Peyer's patch (tissue), 4 donors: Measurements from ENCODE around the gene NKD1. TPM values are rescaled to one million over a fixed set of nuclear protein-coding genes. Genes with fewer than 3 reads are reported as not detected.

ENCODE experiments used
- DNase-seq, 3 donors: peaks; one replicate each; pipeline ENCODE4 v3.0.0-alpha.2; 2017 to 2019
- H3K27ac ChIP-seq, 4 donors: fragments of 200-600 bp; sonication (generic); one replicate each; pipeline ENCODE4 v1.5.1; 2016 to 2019
- H3K27me3 ChIP-seq, 2 donors: fragments of 200-600 bp; sonication (generic); one replicate each; pipeline ENCODE4 v1.5.1; 2019
- H3K36me3 ChIP-seq, 3 donors: fragments of 200-600 bp; sonication (generic); one replicate each; pipeline ENCODE4 v1.5.1; 2016 to 2019
- H3K4me1 ChIP-seq, 4 donors: fragments of 200-600 bp; sonication (generic); one replicate each; pipeline ENCODE4 v1.5.1; 2016 to 2019
- H3K4me3 ChIP-seq, 4 donors: fragments of 200-600 bp; sonication (generic); 1 replicate in 3 of 4; 2 replicates in 1 of 4; pipeline ENCODE4 v1.5.1; 2016 to 2019; ENCODE audit warnings: mild to moderate bottlenecking in 1 of 4
- H3K9me3 ChIP-seq, 4 donors: fragments of 200-600 bp; sonication (generic); one replicate each; pipeline ENCODE4 v1.5.1; 2016 to 2019; ENCODE audit warnings: mild to moderate bottlenecking in 1 of 4
- CTCF ChIP-seq, 6 experiments: fragments of 450-650 bp in 4 of 6; fragments of 200-600 bp in 2 of 6; sonication (generic) in 1 of 6; IDR thresholded peaks; one replicate each; pipeline ENCODE4 v1.5.1; 2017 to 2019; ENCODE audit warnings: antibody characterized with exemption in 6 of 6, mild to moderate bottlenecking in 3 of 6, moderate library complexity in 1 of 6
- POLR2A ChIP-seq, 2 donors: fragments of 450-650 bp; IDR thresholded peaks; one replicate each; pipeline ENCODE4 v1.5.1; 2017; ENCODE audit warnings: antibody characterized with exemption in 2 of 2, mild to moderate bottlenecking in 2 of 2, moderate library complexity in 2 of 2
- total RNA-seq, 4 donors: library from RNA; depleted of rRNA; stranded (reverse); fragments of >200 nt; gene quantifications; one replicate each; pipeline ENCODE4 v1.1.0, GENCODE V29; 2016

NKD1 gene
- total RNA-seq, 4 donors from 2014 or later, result 1.7 to 4.0 (median 3.4) TPM

- no peak for TF ChIP-seq POLR2A (IDR thresholded peaks at IDR 0.05)
- no peak for TF ChIP-seq CTCF (IDR thresholded peaks at IDR 0.05)
- Histone ChIP-seq H3K9me3 (peaks cover 0 to 5% (median 0%) of the 10 kb centered on the region in 4 donors), H3K36me3 (no peaks in the 10 kb centered on the region), H3K27me3 (no peaks in the 10 kb centered on the region), H3K27ac (no peak overlapping the region), H3K4me1 (no peaks in the 10 kb centered on the region), H3K4me3 (no peak overlapping the region)
- no peak for DNase-seq
These were observed 8.1 kb upstream of the NKD1 start for GRCh38 chr16:50539822-50540710.

- no peak overlapping the region for H3K27ac ChIP-seq
- no peak for DNase-seq
- no peak overlapping the region for H3K4me3 ChIP-seq
- H3K4me1 ChIP-seq, result no peaks in the 10 kb centered on the region
- H3K9me3 ChIP-seq, result no peaks in the 10 kb centered on the region
- TF ChIP-seq CTCF (IDR thresholded peaks at IDR 0.05) (no peak), POLR2A (IDR thresholded peaks at IDR 0.05) (no peak)
- H3K27me3 ChIP-seq, result no peaks in the 10 kb centered on the region
- H3K36me3 ChIP-seq, result no peaks in the 10 kb centered on the region
These were observed 7.5 kb upstream of the NKD1 start for GRCh38 chr16:50540711-50541007.

- Histone ChIP-seq H3K27me3 (no peaks in the 10 kb centered on the region), H3K36me3 (no peaks in the 10 kb centered on the region), H3K9me3 (no peaks in the 10 kb centered on the region), H3K4me1 (no peaks in the 10 kb centered on the region), H3K4me3 (no peak overlapping the region), H3K27ac (no peak overlapping the region)
- no peak for DNase-seq
- TF ChIP-seq POLR2A (IDR thresholded peaks at IDR 0.05), result no peak
- TF ChIP-seq CTCF (IDR thresholded peaks at IDR 0.05), result no peak
These were observed 5.5 kb upstream of the NKD1 start for GRCh38 chr16:50542703-50543102.

GRCh38 chr16:50546125-50546524 is 2.1 kb upstream of the NKD1 start:
- no peak overlapping the region for H3K27ac ChIP-seq
- no peaks in the 10 kb centered on the region for H3K9me3 ChIP-seq
- no peaks in the 10 kb centered on the region for H3K36me3 ChIP-seq
- no peak for DNase-seq
- TF ChIP-seq POLR2A (IDR thresholded peaks at IDR 0.05) (no peak), CTCF (IDR thresholded peaks at IDR 0.05) (no peak)
- H3K27me3 ChIP-seq, result no peaks in the 10 kb centered on the region
- no peak overlapping the region for H3K4me3 ChIP-seq
- H3K4me1 ChIP-seq, result peaks cover 0 to 9% (median 3%) of the 10 kb centered on the region in 4 donors

GRCh38 chr16:50547340-50548124 is 664 bp upstream of the NKD1 start:
- Histone ChIP-seq H3K4me3 (peak overlapping the region; percentile 79 to 89 (median 84)), H3K36me3 (no peaks in the 10 kb centered on the region), H3K9me3 (no peaks in the 10 kb centered on the region), H3K27ac (peak overlapping the region in 3 of 4 donors; percentile 34 to 80 (median 55)), H3K27me3 (no peaks in the 10 kb centered on the region), H3K4me1 (peaks cover 0 to 9% (median 3%) of the 10 kb centered on the region in 4 donors)
- TF ChIP-seq CTCF (IDR thresholded peaks at IDR 0.05) (peak in 5 of 6 experiments; percentile 5 to 32 (median 15)), POLR2A (IDR thresholded peaks at IDR 0.05) (no peak)
- peak; percentile 67 to 89 (median 78) for DNase-seq
